GM12874 (cell line): ENCODE data around the gene PROC.

Experiments used
- CTCF ChIP-seq: IDR thresholded peaks from 2 replicates; pipeline ENCODE4 v1.5.1; 2011; ENCODE audit warnings: low read depth, mild to moderate bottlenecking, control low read depth, low read length, moderate library complexity; ENCODE audit not compliant: insufficient read depth

The PROC gene

GRCh38 chr2:127418300-127419111, at the start of gene PROC:
PROC (plus strand) TSS chr2:127418427; CDS start chr2:127419943, 1,516 bp downstream.
- TF ChIP-seq CTCF: no peak

GRCh38 chr2:127370010-127370409, 48.2 kb upstream of the PROC start:
- no peak for TF ChIP-seq CTCF

GRCh38 chr2:127371037-127371436, 47.2 kb upstream of the PROC start:
- TF ChIP-seq CTCF: no peak

GRCh38 chr2:127373362-127374083, 44.7 kb upstream of the PROC start:
- no peak for TF ChIP-seq CTCF

- TF ChIP-seq CTCF: no peak
Observed at GRCh38 chr2:127376257-127376656, 42.0 kb upstream of the PROC start.

- no peak for TF ChIP-seq CTCF
Observed at GRCh38 chr2:127377262-127377661, 41.0 kb upstream of the PROC start.

GRCh38 chr2:127378720-127379119, 39.5 kb upstream of the PROC start:
- no peak for TF ChIP-seq CTCF
